Measurements from ENCODE around the gene TBC1D30.
A peak's percentile ranks its signal among the peaks of the same experiment; 100 is the strongest.
"Not testable (repeated sequence)": the region's sequence is repeated elsewhere in the genome, so short reads cannot be mapped to it uniquely, and the experiment has no call there.

The TBC1D30 gene

GRCh38 chr12:64824500-64825142, at the start of gene TBC1D30:
TBC1D30 (plus strand) TSS chr12:64824647; CDS start chr12:64824880, 233 bp downstream.
- Histone ChIP-seq H3K36me3 (peaks cover 0 to 4% (median 0%) of the 10 kb centered on the region in 11 experiments; a peak in 2 of 22 replicates), H3K27ac (no peak within 1 kb of the TSS), H3K4me3 (no peak within 1 kb of the TSS), H3K4me1 (peaks cover 8 to 18% (median 14%) of the 10 kb centered on the region in 10 experiments), H3K9ac (no peak within 1 kb of the TSS), H4K20me1 (no peaks in the 10 kb centered on the region), H3K4me2 (no peak within 1 kb of the TSS), H3K9me3 (replicated peaks in 1 of 11) (peaks cover 42 to 47% (median 45%) of the 10 kb centered on the region in 11 experiments), H3K27me3 (no peaks in the 10 kb centered on the region)
- TF ChIP-seq Cebpa-rat (IDR thresholded peaks at IDR 0.05), result no peak

- not testable (repeated sequence) for H3K9ac ChIP-seq, H3K36me3 ChIP-seq, H3K4me1 ChIP-seq, H3K4me2 ChIP-seq, H4K20me1 ChIP-seq, H3K4me3 ChIP-seq, H3K27ac ChIP-seq
- Histone ChIP-seq H3K9me3 (replicated peaks in 1 of 11) (peaks cover 42 to 54% (median 47%) of the 10 kb centered on the region in 11 experiments), H3K27me3 (peaks cover 18 to 34% (median 27%) of the 10 kb centered on the region in 11 experiments)
Observed at GRCh38 chr12:64775147-64775736, 49.2 kb upstream of the TBC1D30 start.

GRCh38 chr12:64779354-64779974, 45.0 kb upstream of the TBC1D30 start:
- H3K4me2 ChIP-seq, result no peak overlapping the region
- no peak for TF ChIP-seq Cebpa-rat (IDR thresholded peaks at IDR 0.05)
- no peak overlapping the region for H3K4me3 ChIP-seq
- H3K4me1 ChIP-seq, result peaks cover 22 to 31% (median 27%) of the 10 kb centered on the region in 10 experiments
- peaks cover 23 to 34% (median 27%) of the 10 kb centered on the region in 11 experiments for H3K9me3 ChIP-seq (replicated peaks in 1 of 11)
- H3K27ac ChIP-seq, result no peak overlapping the region
- no peak overlapping the region for H3K9ac ChIP-seq
- peaks cover 0 to 19% (median 4%) of the 10 kb centered on the region in 11 experiments; a peak in 6 of 22 replicates for H4K20me1 ChIP-seq
- H3K27me3 ChIP-seq, result peaks cover 35 to 73% (median 63%) of the 10 kb centered on the region in 11 experiments
- H3K36me3 ChIP-seq, result no peaks in the 10 kb centered on the region

- H3K27me3 ChIP-seq, result peaks cover 35 to 73% (median 63%) of the 10 kb centered on the region in 11 experiments
- H3K9ac ChIP-seq, result peak overlapping the region; percentile 48 to 73 (median 67); a peak in 19 of 22 replicates
- H3K36me3 ChIP-seq, result no peaks in the 10 kb centered on the region
- H3K9me3 ChIP-seq (replicated peaks in 1 of 11), result peaks cover 17 to 28% (median 20%) of the 10 kb centered on the region in 11 experiments
- H4K20me1 ChIP-seq, result peaks cover 0 to 19% (median 4%) of the 10 kb centered on the region in 11 experiments; a peak in 6 of 22 replicates
- peaks cover 22 to 31% (median 27%) of the 10 kb centered on the region in 10 experiments for H3K4me1 ChIP-seq
- H3K4me2 ChIP-seq, result peak overlapping the region; percentile 92 to 99 (median 98)
- H3K4me3 ChIP-seq, result peak overlapping the region; percentile 60 to 73 (median 66)
- peak overlapping the region in 2 of 11 experiments; percentile 47 to 53; a peak in 3 of 22 replicates for H3K27ac ChIP-seq
- no peak for TF ChIP-seq Cebpa-rat (IDR thresholded peaks at IDR 0.05)
Observed at GRCh38 chr12:64780132-64780530, 44.3 kb upstream of the TBC1D30 start.

- Histone ChIP-seq H3K27ac (peak overlapping the region in 9 of 11 experiments; percentile 10 to 53 (median 33); a peak in 13 of 22 replicates), H3K4me3 (peak overlapping the region; percentile 60 to 73 (median 66)), H3K36me3 (no peaks in the 10 kb centered on the region), H3K9ac (peak overlapping the region; percentile 48 to 73 (median 67)), H3K4me1 (peaks cover 22 to 31% (median 27%) of the 10 kb centered on the region in 10 experiments), H3K4me2 (peak overlapping the region; percentile 92 to 99 (median 98)), H3K9me3 (replicated peaks in 1 of 11) (peaks cover 11 to 22% (median 14%) of the 10 kb centered on the region in 11 experiments), H3K27me3 (peaks cover 35 to 73% (median 63%) of the 10 kb centered on the region in 11 experiments), H4K20me1 (peaks cover 0 to 19% (median 4%) of the 10 kb centered on the region in 11 experiments; a peak in 6 of 22 replicates)
- TF ChIP-seq Cebpa-rat (IDR thresholded peaks at IDR 0.05), result no peak
Observed at GRCh38 chr12:64780531-64781279, 43.7 kb upstream of the TBC1D30 start.

- Histone ChIP-seq H3K27me3 (peaks cover 35 to 70% (median 63%) of the 10 kb centered on the region in 11 experiments), H4K20me1 (peaks cover 0 to 19% (median 4%) of the 10 kb centered on the region in 11 experiments; a peak in 6 of 22 replicates), H3K27ac (peak overlapping the region in 5 of 11 experiments; percentile 22 to 53 (median 41); a peak in 9 of 22 replicates), H3K4me2 (peak overlapping the region; percentile 92 to 99 (median 98)), H3K4me1 (peaks cover 22 to 31% (median 27%) of the 10 kb centered on the region in 10 experiments), H3K4me3 (peak overlapping the region; percentile 60 to 73 (median 66)), H3K9me3 (replicated peaks in 1 of 11) (peaks cover 3 to 14% (median 6%) of the 10 kb centered on the region in 11 experiments; a peak in 15 of 22 replicates), H3K9ac (peak overlapping the region; percentile 48 to 73 (median 67); a peak in 19 of 22 replicates), H3K36me3 (no peaks in the 10 kb centered on the region)
- no peak for TF ChIP-seq Cebpa-rat (IDR thresholded peaks at IDR 0.05)
Observed at GRCh38 chr12:64781280-64782190, 42.9 kb upstream of the TBC1D30 start.

- peak overlapping the region; percentile 92 to 99 (median 98) for H3K4me2 ChIP-seq
Observed at GRCh38 chr12:64782191-64782876, 42.1 kb upstream of the TBC1D30 start.

More at GRCh38 chr12:64782191-64782876, 42.1 kb upstream of the TBC1D30 start:
- TF ChIP-seq Cebpa-rat (IDR thresholded peaks at IDR 0.05), result no peak
- Histone ChIP-seq H3K9me3 (replicated peaks in 1 of 11) (peaks cover 0 to 7% (median 0%) of the 10 kb centered on the region in 11 experiments; a peak in 2 of 22 replicates), H3K36me3 (no peaks in the 10 kb centered on the region), H3K9ac (peak overlapping the region in 4 of 11 experiments; percentile 11 to 72 (median 68); a peak in 4 of 22 replicates), H3K4me3 (peak overlapping the region in 6 of 10 experiments; percentile 64 to 73 (median 68); a peak in 11 of 20 replicates), H3K4me1 (peaks cover 22 to 31% (median 27%) of the 10 kb centered on the region in 10 experiments), H4K20me1 (peaks cover 0 to 19% (median 4%) of the 10 kb centered on the region in 11 experiments; a peak in 6 of 22 replicates), H3K27me3 (peaks cover 35 to 69% (median 63%) of the 10 kb centered on the region in 11 experiments), H3K27ac (peak overlapping the region in 1 of 11 experiments; percentile 27; a peak in 1 of 22 replicates)

Data from BLaER1 treated with 17β-estradiol and CSF1 and Interleukin-3, amounts not matched to agents 10 nM and 100 nM (cell line).